Measurements from ENCODE around the gene COPA.

DNA sequence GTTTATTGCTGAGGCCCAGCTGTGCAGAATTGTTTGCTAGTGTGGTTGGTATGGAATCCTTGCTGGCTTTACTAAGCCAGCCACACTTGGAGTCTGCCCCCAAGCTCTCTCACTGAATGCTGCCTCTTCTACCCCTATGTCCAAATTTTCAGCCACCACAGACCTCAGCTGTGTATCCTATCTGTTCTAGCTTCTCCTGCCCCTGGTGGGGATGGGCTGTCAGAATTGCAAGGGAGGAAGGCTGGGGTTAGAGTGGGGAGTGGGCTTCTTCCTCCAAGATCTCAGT lies 28.2 kb upstream of the COPA start:
- TF ChIP-seq, protein P1, sequence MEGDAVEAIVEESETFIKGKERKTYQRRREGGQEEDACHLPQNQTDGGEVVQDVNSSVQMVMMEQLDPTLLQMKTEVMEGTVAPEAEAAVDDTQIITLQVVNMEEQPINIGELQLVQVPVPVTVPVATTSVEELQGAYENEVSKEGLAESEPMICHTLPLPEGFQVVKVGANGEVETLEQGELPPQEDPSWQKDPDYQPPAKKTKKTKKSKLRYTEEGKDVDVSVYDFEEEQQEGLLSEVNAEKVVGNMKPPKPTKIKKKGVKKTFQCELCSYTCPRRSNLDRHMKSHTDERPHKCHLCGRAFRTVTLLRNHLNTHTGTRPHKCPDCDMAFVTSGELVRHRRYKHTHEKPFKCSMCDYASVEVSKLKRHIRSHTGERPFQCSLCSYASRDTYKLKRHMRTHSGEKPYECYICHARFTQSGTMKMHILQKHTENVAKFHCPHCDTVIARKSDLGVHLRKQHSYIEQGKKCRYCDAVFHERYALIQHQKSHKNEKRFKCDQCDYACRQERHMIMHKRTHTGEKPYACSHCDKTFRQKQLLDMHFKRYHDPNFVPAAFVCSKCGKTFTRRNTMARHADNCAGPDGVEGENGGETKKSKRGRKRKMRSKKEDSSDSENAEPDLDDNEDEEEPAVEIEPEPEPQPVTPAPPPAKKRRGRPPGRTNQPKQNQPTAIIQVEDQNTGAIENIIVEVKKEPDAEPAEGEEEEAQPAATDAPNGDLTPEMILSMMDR (IDR thresholded peaks at IDR 0.05) = no peak
- no peak for TF ChIP-seq POLR2AphosphoS5 (IDR thresholded peaks at IDR 0.05)

Data from stomach (tissue), 4 donors.